ENCODE results near the gene HIRA. TPM values are rescaled to one million over a fixed set of nuclear protein-coding genes. Genes with fewer than 3 reads are reported as not detected.

The HIRA gene
- total and polyA plus RNA-seq, 9 of the 15 experiments (the other 6 are each of a cell fraction or from before 2014, with no cell fraction given) = 0.96 to 132 (median 58.4) TPM

GRCh38 chr22:19432133-19432851 lies 759 bp upstream of the HIRA start, which contains the start of gene MRPL40 (continued):
- TF ChIP-seq ELK3 (CRISPR knock-in tag; IDR thresholded peaks at IDR 0.05) (peak; percentile 82; the same call in 1 of the 2 replicates), FOXK1 (CRISPR knock-in tag; IDR thresholded peaks at IDR 0.05; ENCODE audit: borderline replicate concordance) (no peak), ZNF589 (CRISPR knock-in tag; IDR thresholded peaks at IDR 0.05; ENCODE audit: low read depth) (no peak), BHLHE40 (IDR thresholded peaks at IDR 0.05; ENCODE audit: low read length) (peak; percentile 94), ZNF354B (CRISPR knock-in tag; IDR thresholded peaks at IDR 0.05) (peak; percentile 81; the same call in 1 of the 2 replicates), ZFPM2 (CRISPR knock-in tag; IDR thresholded peaks at IDR 0.05) (peak; percentile 98), RFX1 (IDR thresholded peaks at IDR 0.05) (no peak), DEAF1 (CRISPR knock-in tag; IDR thresholded peaks at IDR 0.05) (peak; percentile 27), MIER1 (IDR thresholded peaks at IDR 0.05; ENCODE audit: low read depth) (no peak), SNAPC5 (CRISPR knock-in tag; IDR thresholded peaks at IDR 0.05) (no peak), FUS (optimal IDR thresholded peaks at IDR 0.05; ENCODE audit: low read depth, low read length) (no peak), KDM2B (CRISPR knock-in tag; IDR thresholded peaks at IDR 0.05) (peak; percentile 98), TEAD4 (IDR thresholded peaks at IDR 0.05; ENCODE audit: low read length) (no peak), TEAD4 (CRISPR knock-in tag; IDR thresholded peaks at IDR 0.05; ENCODE audit: borderline replicate concordance) (no peak), FOXP4 (CRISPR knock-in tag; IDR thresholded peaks at IDR 0.05; ENCODE audit: borderline replicate concordance) (no peak)
